Stimulated activated CD4-positive, alpha-beta T cell treated with anti-CD3 and anti-CD28 coated beads, Interleukin-1b, Interleukin-23, amount 100 ng/mL, for 48 hours (primary cell): ENCODE results near the gene CLCA1.

Experiments
- DNase-seq: peaks from one replicate; pipeline ENCODE4 v3.0.0-alpha.2; 2020

The CLCA1 gene

DNA sequence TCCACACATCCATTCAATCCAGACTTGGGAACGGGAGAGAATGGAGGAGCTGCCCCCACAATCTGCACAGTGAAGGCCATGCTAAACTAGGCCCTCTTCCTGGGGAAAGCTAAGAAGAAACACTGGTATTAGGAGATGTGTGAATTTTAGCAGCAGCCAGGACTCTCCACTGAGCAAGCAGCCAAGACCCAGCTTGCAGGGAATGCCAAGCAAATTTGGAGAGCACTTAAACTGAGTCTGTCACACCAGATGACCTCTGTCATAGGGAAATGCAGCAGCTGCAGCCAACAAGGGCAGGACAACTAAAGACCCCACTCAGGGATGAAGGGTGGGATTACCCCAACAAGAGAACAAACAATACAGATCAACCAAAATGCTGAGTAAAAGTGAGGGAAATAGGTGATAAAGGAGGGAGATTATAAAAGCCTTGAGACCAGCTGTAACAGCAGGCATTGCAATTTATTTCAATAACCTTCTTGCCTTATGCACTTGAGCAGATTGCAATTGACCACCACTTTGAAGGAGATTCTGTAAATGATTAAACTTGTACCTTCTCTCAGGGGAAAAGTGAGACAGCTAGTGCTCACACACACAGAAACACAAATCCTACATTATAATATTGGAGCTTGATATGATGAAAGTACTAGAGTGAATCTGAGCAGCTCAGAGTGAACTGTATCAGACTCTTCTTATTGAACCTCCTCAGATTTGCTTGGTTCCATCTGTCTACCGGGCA lies 2.5 kb upstream of the CLCA1 start:
- no peak for DNase-seq

DNA sequence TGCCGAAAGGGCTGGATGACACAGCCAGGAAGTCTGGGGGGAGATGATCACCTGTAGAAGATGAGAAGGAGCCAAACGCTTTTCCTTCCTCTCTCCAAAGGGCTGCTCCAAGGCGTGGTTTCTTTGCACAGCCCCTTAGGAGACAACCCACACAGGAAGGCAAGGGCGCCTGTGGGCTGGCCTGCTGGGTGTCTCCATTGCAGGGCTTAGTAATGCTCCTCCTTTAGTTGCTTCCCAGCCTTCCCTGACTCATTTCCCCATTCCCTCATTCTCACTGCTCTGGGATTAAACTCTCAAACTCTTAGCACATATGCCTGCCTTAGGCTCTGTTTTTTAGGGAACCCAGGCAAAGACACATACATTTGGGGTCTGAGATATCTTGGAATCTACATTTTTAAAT lies 1.7 kb upstream of the CLCA1 start:
- DNase-seq, result no peak

DNA sequence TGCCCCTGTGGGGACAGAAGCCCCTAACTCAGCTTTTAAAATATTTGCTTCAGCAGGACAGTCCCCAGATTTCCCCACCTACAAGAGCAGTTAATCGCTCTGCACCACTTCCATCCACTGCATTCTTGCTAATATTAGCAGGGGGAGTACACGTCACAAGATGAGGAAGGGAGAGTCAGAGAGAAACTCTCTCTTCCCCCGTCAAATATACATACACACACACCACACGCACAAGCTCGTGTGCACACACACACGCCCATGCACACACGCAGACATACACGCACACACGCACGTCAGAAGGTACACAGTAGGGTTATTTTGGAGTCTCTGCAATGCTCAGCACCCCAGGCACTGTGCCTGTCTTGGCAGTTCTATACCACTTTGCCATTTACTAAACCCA lies 2.1 kb downstream of the CLCA1 start:
- no peak for DNase-seq

DNA sequence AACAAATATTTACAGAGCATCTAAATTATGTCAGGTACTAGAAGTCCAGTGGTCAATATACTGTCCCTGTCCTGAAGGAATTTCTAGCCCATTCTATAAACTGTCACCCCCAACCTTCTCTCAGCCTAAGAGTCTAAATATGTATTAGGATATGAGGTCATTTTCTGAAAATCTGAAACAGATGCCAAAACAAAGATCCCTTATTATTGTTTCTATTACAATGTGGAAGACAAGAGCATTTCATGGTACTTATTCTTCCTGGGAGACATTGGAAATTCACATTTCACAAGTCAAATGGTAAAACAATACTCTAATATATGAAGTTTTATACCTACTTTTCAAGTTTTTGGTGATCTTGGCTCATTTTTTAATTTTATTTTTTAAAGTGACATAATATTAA lies 2.6 kb downstream of the CLCA1 start:
- no peak for DNase-seq

DNA sequence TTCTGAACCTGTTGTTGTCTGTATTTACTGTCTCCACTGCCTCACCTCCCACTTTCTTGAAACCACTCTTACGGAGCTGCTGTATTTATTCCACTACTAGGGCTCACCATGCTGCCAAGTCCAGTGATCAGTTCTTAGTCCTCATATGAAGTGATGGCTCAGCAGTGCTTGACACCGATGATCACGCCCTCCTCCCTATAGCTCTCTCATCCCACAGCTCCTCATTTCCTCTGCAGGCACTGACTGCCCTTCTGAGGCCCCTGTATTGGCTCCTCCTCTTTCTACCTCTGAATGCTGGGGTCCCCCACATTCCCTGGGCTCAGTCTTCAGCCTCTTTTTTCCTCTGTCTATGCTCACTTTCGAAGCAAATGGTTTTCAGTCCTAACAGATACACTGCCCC lies 3.4 kb downstream of the CLCA1 start:
- no peak for DNase-seq

DNA sequence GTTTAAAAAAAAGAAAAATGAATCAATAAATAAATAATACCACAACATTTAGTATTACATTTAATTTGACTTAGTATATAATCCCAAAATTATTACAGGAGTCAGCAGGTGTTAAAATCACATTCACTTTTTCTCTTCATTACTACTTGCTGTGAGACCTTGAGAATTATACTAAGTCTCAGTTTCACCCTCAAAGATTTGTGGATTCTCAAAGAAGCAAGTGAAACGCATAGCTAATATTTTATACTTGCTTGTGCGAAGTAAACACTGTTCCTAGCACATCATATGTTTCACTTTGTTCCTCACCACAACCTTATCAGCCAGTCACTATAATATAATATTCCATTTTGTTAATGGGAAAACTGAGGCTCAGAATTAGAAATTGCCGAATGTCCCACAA lies 4.0 kb downstream of the CLCA1 start:
- no peak for DNase-seq

DNA sequence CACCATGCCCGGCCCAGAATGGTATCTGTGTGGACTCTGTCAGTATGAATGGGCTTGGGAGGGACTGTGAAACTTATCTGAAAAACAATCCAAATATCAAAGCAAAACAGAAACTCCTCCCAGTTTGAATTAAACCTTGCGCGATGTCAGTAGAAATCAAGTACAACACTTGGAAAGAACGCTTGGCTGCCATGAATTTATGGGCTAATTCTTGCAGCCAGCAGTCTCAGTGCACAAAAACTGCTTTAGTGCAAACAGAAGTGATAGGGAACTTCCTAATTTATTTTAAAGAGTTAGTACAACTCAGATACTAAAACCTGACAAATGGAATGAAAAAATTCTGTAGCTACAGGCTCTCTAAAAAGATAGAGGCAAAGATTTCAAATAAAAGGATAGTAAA lies 8.5 kb downstream of the CLCA1 start:
- DNase-seq, result no peak

DNA sequence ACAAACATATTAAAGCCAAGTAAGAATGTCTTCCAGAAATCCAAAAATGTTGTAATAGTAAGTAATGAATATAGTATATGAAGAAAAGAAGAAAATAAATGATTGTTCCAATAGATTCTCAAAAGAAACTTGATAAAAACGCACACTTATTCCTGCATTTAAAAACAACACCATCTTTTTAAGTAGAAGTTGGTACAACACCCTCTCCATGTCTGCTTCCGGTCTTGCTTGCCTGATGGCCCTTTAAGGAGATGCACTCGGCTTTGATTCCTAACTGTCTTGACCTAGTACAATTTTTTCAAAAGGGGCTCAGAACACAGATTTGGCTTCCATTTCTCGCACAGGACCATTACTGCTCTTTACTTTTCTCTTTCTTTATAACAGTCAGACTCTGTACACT lies 9.0 kb downstream of the CLCA1 start:
- DNase-seq, result no peak

DNA sequence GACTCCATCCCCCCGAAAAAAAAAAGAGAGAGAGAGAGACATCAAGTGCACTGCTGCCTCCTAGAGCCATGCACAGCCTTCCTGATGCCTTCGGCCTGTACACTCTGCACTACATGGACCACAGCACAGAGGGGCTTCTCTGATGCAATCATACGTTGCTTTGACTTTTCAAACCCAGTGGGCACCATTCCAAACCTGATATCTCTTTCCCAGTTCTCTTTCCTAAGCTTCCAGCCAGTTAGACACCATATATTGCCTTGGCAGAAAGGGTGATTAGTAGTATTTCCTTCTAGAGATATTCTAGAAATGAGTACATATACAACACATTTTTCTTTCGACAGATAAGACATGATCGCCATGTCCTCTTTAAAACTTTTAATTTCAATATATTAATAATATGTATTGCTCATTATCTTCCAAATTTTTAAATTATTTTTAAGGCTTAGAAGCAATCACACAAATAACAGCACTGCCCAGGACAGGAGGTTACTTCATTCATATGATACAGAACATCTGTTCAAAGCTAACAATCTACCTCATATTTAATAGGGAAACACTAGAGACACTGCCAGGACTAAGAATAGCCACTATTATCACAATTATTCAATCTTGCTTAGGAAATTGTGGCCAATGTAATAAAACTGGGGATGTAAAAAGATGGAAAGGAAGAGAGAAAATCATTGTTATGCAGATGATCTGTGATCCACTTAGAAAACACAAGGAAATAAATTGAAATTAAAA lies 9.9 kb downstream of the CLCA1 start:
- DNase-seq, result no peak

DNA sequence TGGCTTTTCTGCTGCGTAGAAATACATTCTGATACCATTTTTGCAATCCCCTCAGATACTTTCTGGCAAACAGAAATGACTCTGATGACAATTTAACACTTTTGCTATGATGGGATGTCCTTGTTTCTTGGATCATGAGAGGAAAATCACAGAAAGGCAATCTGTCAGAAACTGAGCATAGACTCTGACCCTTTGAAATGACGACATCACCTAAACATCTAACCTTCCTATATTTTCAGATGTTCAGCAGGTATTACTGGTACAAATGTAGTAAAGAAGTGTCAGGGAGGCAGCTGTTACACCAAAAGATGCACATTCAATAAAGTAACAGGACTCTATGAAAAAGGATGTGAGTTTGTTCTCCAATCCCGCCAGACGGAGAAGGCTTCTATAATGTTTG lies 13.2 kb downstream of the CLCA1 start:
- DNase-seq, result no peak

DNA sequence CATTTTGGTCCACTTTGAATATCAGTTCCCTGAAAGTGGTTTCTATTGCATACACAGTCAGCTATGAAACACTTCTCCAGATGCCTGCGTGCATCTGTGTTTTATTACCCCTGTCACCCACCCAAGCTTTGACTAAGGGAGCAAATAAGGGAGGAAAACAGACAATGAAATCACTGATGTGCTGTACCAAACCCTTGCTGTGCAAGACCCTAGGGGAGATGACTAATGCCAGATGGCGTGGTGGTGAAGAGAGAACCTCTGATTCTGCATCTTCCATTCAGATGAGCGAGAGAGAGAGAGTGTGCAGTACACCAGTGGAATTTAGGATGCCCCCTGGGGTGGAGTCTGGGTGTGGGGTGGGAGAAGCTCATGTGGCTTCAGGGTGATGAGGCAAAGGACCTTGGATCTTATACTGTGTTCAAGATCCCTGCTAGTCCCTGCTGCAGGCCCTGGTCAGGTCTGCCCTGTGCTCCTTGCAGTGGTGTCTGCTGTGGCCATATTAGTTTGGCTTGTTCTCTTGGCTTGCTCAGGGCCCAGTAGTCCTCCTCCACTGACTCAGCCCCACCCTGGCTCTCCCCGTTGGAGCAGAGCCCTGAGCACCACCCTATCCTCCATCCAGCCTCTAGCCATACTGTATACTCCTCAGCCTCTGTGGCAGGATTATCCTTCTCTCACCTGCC lies 18.5 kb downstream of the CLCA1 start:
- no peak for DNase-seq

DNA sequence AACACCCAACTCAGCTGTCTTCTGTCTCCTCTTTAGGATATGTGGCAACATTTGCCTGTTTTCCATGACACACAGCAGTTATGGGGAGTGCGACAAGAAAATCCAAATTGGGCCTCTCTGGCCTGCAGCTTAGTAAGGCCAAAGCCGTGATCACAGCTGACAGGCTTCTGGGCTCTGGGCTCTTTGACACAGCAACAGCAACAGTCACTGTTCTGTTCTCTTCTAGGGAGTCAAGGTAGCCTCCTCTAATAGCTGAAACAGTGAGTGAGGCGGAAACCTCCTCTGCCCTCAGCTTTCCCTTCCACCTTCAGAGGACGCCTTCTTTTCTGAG lies 19.0 kb downstream of the CLCA1 start:
- no peak for DNase-seq

DNA sequence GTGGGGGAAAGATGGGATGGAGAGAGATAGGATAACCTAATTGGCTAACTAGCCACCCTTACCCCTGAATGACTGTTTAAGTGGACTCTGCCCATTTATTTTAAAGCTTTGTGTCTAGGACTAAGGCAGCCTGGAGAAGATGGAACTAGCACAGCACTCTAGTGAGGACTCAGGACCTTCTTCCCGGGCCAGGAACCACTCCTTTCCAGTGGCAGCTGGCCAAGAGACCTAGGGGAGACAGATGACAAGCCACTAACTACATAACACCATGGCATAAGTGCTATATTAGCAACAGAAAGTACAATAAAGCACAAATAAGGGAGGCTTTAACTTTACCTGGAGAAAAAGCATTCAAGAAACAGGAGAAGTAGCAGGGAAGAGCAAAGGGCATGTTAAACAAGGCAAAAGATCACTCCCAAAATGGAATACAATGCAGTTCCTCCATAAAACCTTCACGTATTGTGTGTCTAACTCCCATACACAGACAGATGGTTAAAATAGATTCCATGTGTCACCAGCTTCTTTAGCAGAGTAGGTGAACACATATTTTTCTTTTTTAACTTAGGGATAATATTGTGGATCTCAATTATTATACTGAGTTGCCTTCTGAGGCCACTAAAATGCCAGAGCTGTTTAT lies 20.6 kb downstream of the CLCA1 start:
- DNase-seq, result no peak

DNA sequence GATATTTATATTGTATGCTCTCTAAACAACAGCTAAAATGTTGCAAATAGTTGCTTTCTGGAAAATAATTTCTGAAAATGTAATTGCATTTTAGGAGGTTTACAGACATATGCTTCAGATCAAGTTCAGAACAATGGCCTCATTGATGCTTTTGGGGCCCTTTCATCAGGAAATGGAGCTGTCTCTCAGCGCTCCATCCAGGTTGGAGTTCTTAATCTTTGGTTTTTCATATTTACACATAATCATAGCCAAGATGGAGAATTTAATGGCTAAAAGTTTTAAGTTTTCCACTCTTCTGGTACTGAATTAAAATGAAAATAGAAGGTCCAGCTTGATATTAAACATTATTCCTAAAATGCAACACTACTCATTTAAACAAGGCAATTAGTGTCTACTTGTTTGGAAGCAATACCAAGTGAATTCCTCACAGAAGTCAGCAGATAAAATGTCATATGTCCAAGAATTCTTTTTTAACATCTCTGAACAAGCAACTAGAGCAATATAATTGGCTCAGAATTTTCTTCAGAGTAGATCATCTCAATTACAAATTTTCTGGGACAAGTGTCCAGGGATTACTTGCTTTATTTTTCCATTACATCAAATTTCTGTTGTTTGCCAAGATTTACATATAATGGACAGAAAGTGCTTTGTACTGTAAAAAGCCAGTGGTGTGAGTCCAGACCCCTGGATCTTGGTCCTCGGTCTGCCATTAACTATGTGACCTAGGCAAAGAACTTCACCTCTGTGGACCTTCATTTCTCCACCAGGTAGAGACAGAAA lies 22.6 kb downstream of the CLCA1 start:
- no peak for DNase-seq

DNA sequence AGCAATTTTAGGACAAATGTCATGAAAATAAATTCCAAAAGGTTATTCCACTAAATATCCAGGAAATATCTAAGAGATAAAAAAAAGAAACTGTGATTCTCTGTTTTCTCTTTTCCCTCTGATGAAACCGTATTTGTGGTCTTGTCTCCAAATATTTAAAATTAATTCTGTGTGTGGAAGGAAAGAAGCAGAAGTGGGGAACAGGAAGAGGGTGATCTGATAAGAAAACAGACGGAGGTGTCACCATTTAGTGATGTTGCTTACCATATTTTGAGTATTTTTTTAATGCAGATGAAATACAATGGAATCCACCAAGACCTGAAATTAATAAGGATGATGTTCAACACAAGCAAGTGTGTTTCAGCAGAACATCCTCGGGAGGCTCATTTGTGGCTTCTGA lies 29.6 kb downstream of the CLCA1 start:
- no peak for DNase-seq

DNA sequence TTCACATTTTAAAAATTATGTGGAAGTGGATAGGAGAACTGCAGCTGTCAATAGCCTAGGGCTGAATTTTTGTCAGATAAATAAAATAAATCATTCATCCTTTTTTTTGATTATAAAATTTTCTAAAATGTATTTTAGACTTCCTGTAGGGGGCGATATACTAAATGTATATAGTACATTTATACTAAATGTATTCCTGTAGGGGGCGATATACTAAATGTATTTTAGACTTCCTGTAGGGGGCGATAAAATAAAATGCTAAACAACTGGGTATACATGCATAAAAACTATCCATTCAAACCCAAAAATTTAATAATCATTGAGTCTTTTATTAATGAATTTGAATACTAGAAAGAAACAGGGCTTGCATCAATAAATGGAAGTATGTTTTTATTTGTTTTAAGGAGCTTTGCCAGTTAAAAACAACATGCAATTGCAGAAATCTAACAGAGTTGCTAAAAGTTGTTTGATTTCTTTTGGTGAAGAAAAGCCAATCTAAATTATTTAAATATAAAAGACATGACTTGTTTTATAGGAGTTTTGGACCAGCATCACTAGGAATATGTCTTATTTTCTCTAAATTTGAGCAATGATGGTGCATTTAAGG lies 31.4 kb downstream of the CLCA1 start:
- DNase-seq, result no peak

DNA sequence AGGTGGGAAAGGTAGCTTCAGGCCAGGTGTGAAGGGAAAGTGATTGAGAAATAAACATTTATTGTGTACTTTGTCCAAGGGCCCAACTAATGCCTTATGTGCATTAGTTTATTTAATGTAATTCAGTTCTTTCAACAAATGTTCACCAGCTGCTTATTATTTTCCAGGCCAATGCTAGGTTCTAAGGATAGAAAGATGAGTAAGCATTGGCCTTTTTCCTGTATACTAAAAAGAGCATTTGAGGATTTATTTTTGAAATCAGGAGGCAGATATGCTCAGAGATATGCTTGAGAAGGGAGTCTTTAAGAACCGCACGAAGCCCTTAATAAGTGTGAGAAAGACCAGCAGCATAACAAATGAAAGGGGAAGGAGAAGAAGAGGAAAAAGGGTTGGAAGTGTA lies 32.0 kb downstream of the CLCA1 start:
- DNase-seq, result no peak

DNA sequence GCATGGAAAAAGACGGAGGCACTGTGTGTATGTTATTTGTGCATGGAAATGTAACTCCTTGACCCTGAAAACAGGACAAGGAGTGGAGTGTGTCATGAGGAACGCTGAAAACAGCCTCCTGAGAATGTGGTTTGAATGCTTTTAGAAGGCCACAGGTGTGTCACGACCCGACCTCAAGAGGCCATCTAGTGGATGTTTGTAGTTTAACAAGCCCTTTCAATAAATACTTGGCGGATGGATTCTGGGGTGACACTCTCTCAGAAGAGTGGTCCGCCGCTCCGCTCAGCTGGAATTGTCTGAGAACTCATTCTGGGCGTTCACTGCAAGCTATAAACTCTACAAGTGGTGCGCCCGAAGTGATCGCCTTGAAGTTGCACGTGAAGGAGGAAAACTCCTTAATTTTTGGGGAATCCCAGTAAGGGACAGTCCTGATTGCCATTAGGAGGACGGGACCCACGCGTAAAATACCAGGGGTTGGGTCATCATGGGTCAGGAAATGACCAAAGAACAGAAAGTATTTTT lies 33.5 kb downstream of the CLCA1 start:
- peak; percentile 30 for DNase-seq

DNA sequence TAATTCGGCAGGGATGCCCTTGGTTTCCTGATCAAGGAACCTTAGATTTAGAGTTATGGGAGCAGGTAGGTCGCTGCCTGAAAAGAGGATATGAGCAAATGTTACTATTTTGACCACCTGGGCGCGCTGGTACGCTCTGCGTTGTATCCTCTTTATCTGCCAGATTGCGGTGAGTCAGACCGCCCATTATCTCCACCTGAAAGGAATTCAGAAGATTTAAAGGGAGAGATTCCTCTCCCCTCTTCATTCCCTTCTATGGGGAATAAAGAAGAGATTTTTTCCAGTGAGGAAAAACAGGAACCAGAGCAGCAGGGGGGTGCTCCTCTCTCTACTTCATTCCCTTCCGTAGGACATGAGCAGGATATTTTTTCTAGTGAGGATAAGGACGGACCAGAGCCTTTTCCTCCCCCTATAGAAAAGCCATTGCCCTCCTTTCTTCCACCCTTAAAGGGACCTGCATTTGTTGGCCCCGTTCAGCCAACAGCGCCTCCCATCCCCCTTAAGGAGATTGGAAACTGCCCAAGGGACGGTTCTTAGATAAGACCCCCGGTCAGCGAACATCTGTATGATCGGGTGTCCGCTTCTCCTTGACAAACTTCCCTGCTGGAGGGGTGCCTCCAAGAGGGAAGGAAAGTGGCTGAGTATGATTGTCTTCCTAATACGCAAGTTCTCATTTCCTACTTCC lies 34.1 kb downstream of the CLCA1 start:
- no peak for DNase-seq

DNA sequence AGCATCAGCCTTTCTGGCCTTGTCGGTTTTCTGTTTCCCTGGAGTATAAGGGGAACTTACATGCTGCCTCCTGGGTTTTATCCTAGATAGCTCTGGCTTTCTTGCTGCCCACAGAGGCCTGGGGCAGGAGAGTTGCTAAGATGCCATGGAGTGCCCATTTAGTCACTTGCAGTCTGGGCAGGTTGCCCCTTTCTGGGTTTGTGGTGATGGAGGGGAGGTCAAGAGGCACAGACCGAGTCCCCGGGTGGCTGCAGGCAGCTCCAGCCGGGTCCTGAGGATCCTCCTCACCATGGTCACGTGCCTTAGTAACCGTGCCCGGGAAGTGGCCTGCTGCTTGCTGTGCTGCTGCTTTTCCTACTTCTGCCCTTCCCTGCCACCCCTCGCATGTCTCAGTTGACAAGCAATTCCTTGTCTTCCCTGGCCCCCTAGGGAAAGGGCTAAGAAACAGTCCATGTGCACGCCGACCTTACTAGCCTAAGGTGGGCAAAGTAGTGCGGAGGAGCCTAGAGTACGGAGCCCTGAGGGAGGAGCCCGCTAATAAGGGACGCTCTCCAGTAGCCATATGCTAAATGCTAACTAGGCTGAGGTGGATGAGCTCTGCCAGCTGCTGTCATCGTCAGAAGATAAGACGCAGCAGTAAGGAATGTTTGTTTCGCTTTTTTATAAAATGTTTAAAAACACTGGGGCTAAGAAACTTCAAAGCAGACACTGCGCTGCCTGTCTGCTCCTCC lies 34.8 kb downstream of the CLCA1 start:
- no peak for DNase-seq

DNA sequence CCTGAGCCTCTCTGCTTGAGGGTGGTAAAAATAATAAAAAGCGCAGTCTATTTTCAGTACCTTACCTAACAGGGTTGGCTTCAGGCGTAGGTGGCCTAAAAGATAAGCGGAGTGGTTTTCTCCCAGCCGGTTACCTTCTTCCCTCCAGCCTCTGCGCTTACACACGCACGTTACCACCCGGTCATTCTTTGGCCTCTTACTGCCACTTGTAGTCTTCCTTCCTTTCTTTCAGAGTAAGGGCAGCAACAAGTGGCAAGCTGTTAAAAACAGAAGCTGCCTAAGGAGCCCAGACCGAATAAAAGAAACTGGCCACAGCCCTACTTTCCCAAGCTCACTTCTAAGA lies 35.4 kb downstream of the CLCA1 start:
- DNase-seq, result no peak
